DMS153 treated with DMSO at 0.1 percent for 48 hours (cell line): ENCODE data around the gene FRMPD1.

ENCODE experiments used
- DNase-seq: peaks from one replicate; lab custom pipeline; 2025; ENCODE audit not compliant: unreplicated experiment; lab: John Stamatoyannopoulos, UW

The FRMPD1 gene

GRCh38 chr9:37775216-37775919, 124.6 kb downstream of the FRMPD1 start:
- no peak for DNase-seq

- no peak for DNase-seq
Observed at GRCh38 chr9:37776328-37776727, 125.6 kb downstream of the FRMPD1 start.

GRCh38 chr9:37778534-37778933, 127.8 kb downstream of the FRMPD1 start:
- no peak for DNase-seq

- DNase-seq, result no peak
Observed at GRCh38 chr9:37784291-37784615, 133.5 kb downstream of the FRMPD1 start.

- peak; percentile 67 for DNase-seq
Observed at GRCh38 chr9:37784616-37785483, 134.1 kb downstream of the FRMPD1 start, which contains the start of gene EXOSC3. Gene EXOSC3 (minus strand): TSS chr9:37785064. CDS start chr9:37785044, 20 bp downstream.

GRCh38 chr9:37787059-37787458, 136.3 kb downstream of the FRMPD1 start:
- DNase-seq, result no peak

- no peak for DNase-seq
Observed at GRCh38 chr9:37788332-37788731, 137.6 kb downstream of the FRMPD1 start.

- no peak for DNase-seq
Observed at GRCh38 chr9:37790096-37790495, 139.3 kb downstream of the FRMPD1 start.

GRCh38 chr9:37792122-37792521, 141.4 kb downstream of the FRMPD1 start:
- DNase-seq, result no peak

GRCh38 chr9:37796232-37796631, 145.5 kb downstream of the FRMPD1 start:
- DNase-seq, result no peak
